H9 (cell line): Measurements from ENCODE around the gene GNE. TPM values are rescaled to one million over a fixed set of nuclear protein-coding genes. Genes with fewer than 3 reads are reported as not detected.

ENCODE experiments used
- DNase-seq: peaks from one replicate; pipeline ENCODE4 v3.0.0-alpha.2; 2017
- H2AFZ ChIP-seq: one replicate; pipeline ENCODE4 v1.6.1; 2013; ENCODE audit warnings: mild to moderate bottlenecking, low read length, control low read depth, moderate library complexity
- H2AK5ac ChIP-seq: 2 replicates; pipeline ENCODE4 v1.6.1; 2013; ENCODE audit warnings: low read length, control low read depth, mixed read lengths; ENCODE audit not compliant: insufficient read length
- H2BK120ac ChIP-seq: one replicate; pipeline ENCODE4 v1.6.1; 2013; ENCODE audit warnings: low read depth, mild to moderate bottlenecking, low read length, control low read depth, inconsistent platforms; ENCODE audit not compliant: poor library complexity, severe bottlenecking
- H2BK12ac ChIP-seq: 2 replicates; pipeline ENCODE4 v1.6.1; 2013; ENCODE audit warnings: low read length, control low read depth, mixed read lengths, low read depth; ENCODE audit not compliant: insufficient read length
- H2BK15ac ChIP-seq: 2 replicates; pipeline ENCODE4 v1.6.1; 2013; ENCODE audit warnings: low read depth, low read length, control low read depth
- H2BK20ac ChIP-seq: one replicate; pipeline ENCODE4 v1.6.1; 2013; ENCODE audit warnings: low read depth, mild to moderate bottlenecking, low read length, control low read depth, inconsistent platforms; ENCODE audit not compliant: poor library complexity, severe bottlenecking
- H2BK5ac ChIP-seq: 2 replicates; pipeline ENCODE4 v1.6.1; 2013; ENCODE audit warnings: low read length, control low read depth, mixed read lengths; ENCODE audit not compliant: insufficient read length
- H3K14ac ChIP-seq: 2 replicates; pipeline ENCODE4 v1.6.1; 2013; ENCODE audit warnings: low read length, control low read depth; ENCODE audit not compliant: insufficient read depth
- H3K18ac ChIP-seq: 2 replicates; pipeline ENCODE4 v1.6.1; 2013; ENCODE audit warnings: low read depth, mild to moderate bottlenecking, mixed read lengths, low read length, control low read depth; ENCODE audit not compliant: insufficient read length
- H3K23ac ChIP-seq: 2 replicates; pipeline ENCODE4 v1.6.1; 2013; ENCODE audit warnings: low read length, control low read depth, mixed read lengths, low read depth; ENCODE audit not compliant: insufficient read length
- H3K23me2 ChIP-seq: 2 replicates; pipeline ENCODE4 v1.6.1; 2013; ENCODE audit warnings: low read depth, mild to moderate bottlenecking, mixed read lengths, low read length, control low read depth; ENCODE audit not compliant: insufficient read length, poor library complexity, severe bottlenecking
- H3K27ac ChIP-seq: 2 replicates; pipeline ENCODE4 v1.5.1; 2013; ENCODE audit warnings: low read length, control low read depth, mixed read lengths, low read depth; ENCODE audit not compliant: insufficient read length
- H3K27me3 ChIP-seq: 2 replicates; pipeline ENCODE4 v1.6.1; 2013; ENCODE audit warnings: low read length, control low read depth, inconsistent platforms; ENCODE audit not compliant: insufficient read depth
- H3K4ac ChIP-seq: 2 replicates; pipeline ENCODE4 v1.6.1; 2013; ENCODE audit warnings: low read depth, mild to moderate bottlenecking, control low read depth, inconsistent platforms, low read length, moderate library complexity
- H3K4me1 ChIP-seq: 2 replicates; pipeline ENCODE4 v1.6.1; 2013; ENCODE audit warnings: low read length, control low read depth, inconsistent platforms; ENCODE audit not compliant: insufficient read depth
- H3K4me2 ChIP-seq: 2 replicates; pipeline ENCODE4 v1.6.1; 2013; ENCODE audit warnings: low read length, control low read depth, mixed read lengths; ENCODE audit not compliant: insufficient read length, insufficient read depth
- H3K56ac ChIP-seq: 2 replicates; pipeline ENCODE4 v1.6.1; 2013; ENCODE audit warnings: low read depth, mild to moderate bottlenecking, mixed read lengths, low read length, control low read depth; ENCODE audit not compliant: insufficient read length
- H3K79me1 ChIP-seq: 2 replicates; pipeline ENCODE4 v1.6.1; 2013; ENCODE audit warnings: low read depth, mild to moderate bottlenecking, moderate library complexity, low read length, control low read depth, inconsistent platforms; ENCODE audit not compliant: insufficient read depth, poor library complexity, severe bottlenecking
- H3K79me2 ChIP-seq: 2 replicates; pipeline ENCODE4 v1.6.1; 2013; ENCODE audit warnings: low read length, control low read depth, inconsistent platforms; ENCODE audit not compliant: insufficient read depth
- H3K9ac ChIP-seq: 2 replicates; pipeline ENCODE4 v1.6.1; 2013; ENCODE audit warnings: low read length, control low read depth, mixed read lengths; ENCODE audit not compliant: insufficient read length; ENCODE audit errors: extremely low read depth
- H3K9me3 ChIP-seq: one replicate; pipeline ENCODE4 v1.6.1; 2013; ENCODE audit warnings: low read depth, low read length, inconsistent platforms; ENCODE audit not compliant: control insufficient read depth
- H3T11ph ChIP-seq: one replicate; pipeline ENCODE4 v1.6.1; 2013; ENCODE audit warnings: mild to moderate bottlenecking, low read length, control low read depth, inconsistent platforms
- H4K20me1 ChIP-seq: one replicate; pipeline ENCODE4 v1.6.1; 2013; ENCODE audit not compliant: control insufficient read depth, insufficient read length, insufficient read depth
- H4K5ac ChIP-seq: 2 replicates; pipeline ENCODE4 v1.6.1; 2013; ENCODE audit warnings: low read depth, mild to moderate bottlenecking, mixed read lengths, low read length, control low read depth; ENCODE audit not compliant: insufficient read length
- H4K8ac ChIP-seq: replicated peaks from 2 replicates; pipeline ENCODE4 v1.6.1; 2013; ENCODE audit warnings: low read length, control low read depth, mixed read lengths, low read depth; ENCODE audit not compliant: insufficient read length
- H4K91ac ChIP-seq: 2 replicates; pipeline ENCODE4 v1.6.1; 2013; ENCODE audit warnings: low read depth, mild to moderate bottlenecking, moderate library complexity, mixed read lengths, low read length, control low read depth; ENCODE audit not compliant: insufficient read length
- H3K27ac Mint-ChIP-seq, 3 experiments: 2 replicates in 2 of 3; 3 replicates in 1 of 3; pipeline ENCODE4 v1.8.0; 2020 to 2021; ENCODE audit warnings: mixed read lengths in 3 of 3, mild to moderate bottlenecking in 1 of 3, moderate library complexity in 1 of 3
- H3K27me3 Mint-ChIP-seq: 2 replicates; pipeline ENCODE4 v1.8.0; 2021; ENCODE audit warnings: low read depth, mild to moderate bottlenecking, moderate library complexity, mixed read lengths
- H3K36me3 Mint-ChIP-seq, 3 experiments: 2 replicates in 2 of 3; 3 replicates in 1 of 3; pipeline ENCODE4 v1.8.0; 2020 to 2021; ENCODE audit warnings: low read depth in 3 of 3, mixed read lengths in 3 of 3; ENCODE audit not compliant: insufficient read depth in 1 of 3
- H3K4me1 Mint-ChIP-seq, 2 experiments: 2 replicates each; pipeline ENCODE4 v1.8.0; 2020; ENCODE audit warnings: mixed read lengths in 2 of 2
- H3K4me3 Mint-ChIP-seq, 2 experiments: 2 replicates in 1 of 2; 3 replicates in 1 of 2; pipeline ENCODE4 v1.8.0; 2020 to 2021; ENCODE audit warnings: mild to moderate bottlenecking in 2 of 2, mixed read lengths in 2 of 2, moderate library complexity in 1 of 2
- H3K9me3 Mint-ChIP-seq, 2 experiments: 2 replicates in 1 of 2; 3 replicates in 1 of 2; pipeline ENCODE4 v1.8.0; 2020; ENCODE audit warnings: mild to moderate bottlenecking in 2 of 2, mixed read lengths in 2 of 2, moderate library complexity in 1 of 2
- WGBS: extraction: QIAGEN DNeasy Blood & Tissue Kit; methylation state at CpG from one replicate; pipeline ENCODE4 v1.1.7; 2013; ENCODE audit warnings: missing lambda C conversion rate, low lambda C conversion rate, mixed read lengths; ENCODE audit not compliant: insufficient read length; ENCODE audit errors: extremely low coverage; 5-methylcytosine and 5-hydroxymethylcytosine counted together
- total RNA-seq: library from RNA; stranded (reverse); gene quantifications from 2 replicates; pipeline ENCODE4 v1.2.1, GENCODE V29; 2021
- TF ChIP-seq, protein P1 (sequence below): fragments of 200-600 bp; sonication (generic); conservative IDR thresholded peaks from 3 replicates; pipeline ENCODE4 v1.8.0; 2021; ENCODE audit warnings: antibody characterized with exemption, mild to moderate bottlenecking

GNE gene
- total RNA-seq, 1 experiment from 2014 or later, result 6.3 TPM

DNA sequence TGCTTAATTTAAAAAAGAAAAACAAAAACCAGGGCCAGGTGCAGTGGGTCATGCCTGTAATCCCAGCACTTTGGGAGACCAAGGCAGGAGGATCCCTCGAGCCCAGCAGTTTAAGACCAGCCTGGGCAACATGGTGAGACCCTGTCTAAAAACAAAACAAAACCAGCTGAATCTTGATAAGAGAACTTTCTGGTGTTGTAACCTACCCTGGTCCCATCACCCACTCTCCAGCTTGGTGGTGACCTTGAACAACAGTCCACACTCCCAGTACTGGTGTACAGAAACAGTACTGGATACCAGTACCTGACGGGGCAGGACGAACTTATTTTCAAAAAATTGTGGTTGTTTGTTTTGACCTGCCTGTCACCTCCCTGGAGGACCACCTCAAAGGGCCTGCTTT is 36.6 kb downstream of the GNE start:
- H4K20me1 ChIP-seq, result no peaks in the 10 kb centered on the region
- no peak overlapping the region for H3K23ac ChIP-seq
- H4K91ac ChIP-seq, result no peak overlapping the region
- H4K8ac ChIP-seq, result no peak overlapping the region
- H3K4me1 ChIP-seq, result no peaks in the 10 kb centered on the region
- H3K27me3 ChIP-seq, result no peaks in the 10 kb centered on the region
- Mint-ChIP-seq H3K27ac (no peak overlapping the region), H3K9me3 (no peaks in the 10 kb centered on the region; a peak in 2 of 5 replicates), H3K4me3 (no peak overlapping the region), H3K4me1 (no peaks in the 10 kb centered on the region), H3K27me3 (no peaks in the 10 kb centered on the region), H3K36me3 (peaks cover 31 to 75% (median 67%) of the 10 kb centered on the region in 3 experiments)
- H2AFZ ChIP-seq, result no peak overlapping the region
- no peak overlapping the region for H2BK5ac ChIP-seq
- H3K4ac ChIP-seq, result no peak overlapping the region
- no peaks in the 10 kb centered on the region for H3K23me2 ChIP-seq
- no peak for DNase-seq
- no peak overlapping the region for H2AK5ac ChIP-seq
- no peaks in the 10 kb centered on the region for H3K79me1 ChIP-seq
- no peaks in the 10 kb centered on the region for H3K9me3 ChIP-seq
- H3K4me2 ChIP-seq, result no peak overlapping the region
- TF ChIP-seq, protein P1, sequence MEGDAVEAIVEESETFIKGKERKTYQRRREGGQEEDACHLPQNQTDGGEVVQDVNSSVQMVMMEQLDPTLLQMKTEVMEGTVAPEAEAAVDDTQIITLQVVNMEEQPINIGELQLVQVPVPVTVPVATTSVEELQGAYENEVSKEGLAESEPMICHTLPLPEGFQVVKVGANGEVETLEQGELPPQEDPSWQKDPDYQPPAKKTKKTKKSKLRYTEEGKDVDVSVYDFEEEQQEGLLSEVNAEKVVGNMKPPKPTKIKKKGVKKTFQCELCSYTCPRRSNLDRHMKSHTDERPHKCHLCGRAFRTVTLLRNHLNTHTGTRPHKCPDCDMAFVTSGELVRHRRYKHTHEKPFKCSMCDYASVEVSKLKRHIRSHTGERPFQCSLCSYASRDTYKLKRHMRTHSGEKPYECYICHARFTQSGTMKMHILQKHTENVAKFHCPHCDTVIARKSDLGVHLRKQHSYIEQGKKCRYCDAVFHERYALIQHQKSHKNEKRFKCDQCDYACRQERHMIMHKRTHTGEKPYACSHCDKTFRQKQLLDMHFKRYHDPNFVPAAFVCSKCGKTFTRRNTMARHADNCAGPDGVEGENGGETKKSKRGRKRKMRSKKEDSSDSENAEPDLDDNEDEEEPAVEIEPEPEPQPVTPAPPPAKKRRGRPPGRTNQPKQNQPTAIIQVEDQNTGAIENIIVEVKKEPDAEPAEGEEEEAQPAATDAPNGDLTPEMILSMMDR, result no peak
- H2BK12ac ChIP-seq, result no peak overlapping the region
- no peak overlapping the region for H3K56ac ChIP-seq
- H3T11ph ChIP-seq, result no peak overlapping the region
- H2BK20ac ChIP-seq, result no peak overlapping the region
- no peak overlapping the region for H3K18ac ChIP-seq
- H3K27ac ChIP-seq, result no peak overlapping the region
- no peak overlapping the region for H3K14ac ChIP-seq
- no peaks in the 10 kb centered on the region for H3K79me2 ChIP-seq
- no peak overlapping the region for H2BK120ac ChIP-seq
- no CpG with 5 or more reads among the region's 3 CpGs for WGBS
- no peak overlapping the region for H4K5ac ChIP-seq
- no peak overlapping the region for H2BK15ac ChIP-seq
- no peak overlapping the region for H3K9ac ChIP-seq
